ENCODE results near the gene TTC21A. TPM values are rescaled to one million over a fixed set of nuclear protein-coding genes. Genes with fewer than 3 reads are reported as not detected.

TTC21A gene
- total RNA-seq, 1 experiment from 2014 or later, result 1.2 TPM

- Histone ChIP-seq H3K79me2 (ENCODE audit: low read length) (peaks cover 33% of the 10 kb centered on the region), H3K27me3 (ENCODE audit: low read length) (no peaks in the 10 kb centered on the region), H3K9me3 (ENCODE audit: low read length) (no peaks in the 10 kb centered on the region), H3K4me3 (ENCODE audit: low read length) (no peak overlapping the region), H3F3A (ENCODE audit: low read length, unreplicated experiment) (no peaks in the 10 kb centered on the region), H3K4me2 (ENCODE audit: low read length) (no peak overlapping the region), H4K20me1 (ENCODE audit: low read length) (peaks cover 15% of the 10 kb centered on the region; the same call in 1 of the 2 replicates), H3K4me1 (ENCODE audit: insufficient read depth, low read length) (peaks cover 12% of the 10 kb centered on the region), H3K9ac (ENCODE audit: low read length) (no peak overlapping the region), H3K36me3 (ENCODE audit: low read depth, low read length) (peaks cover 31% of the 10 kb centered on the region), H3K27ac (ENCODE audit: low read length) (no peak overlapping the region), H2AFZ (ENCODE audit: low read length) (no peak overlapping the region), H3K9me2 (replicated peaks; ENCODE audit: low read length) (no peaks in the 10 kb centered on the region)
- peak; percentile 93 for TF ChIP-seq CTCF (conservative IDR thresholded peaks at IDR 0.05; ENCODE audit: low read depth, low read length)
- no peak for TF ChIP-seq EZH2 (IDR thresholded peaks at IDR 0.05; ENCODE audit: low read length, unreplicated experiment)
- CTCF ChIA-PET, result interaction anchor here (1.0 kb wide), 1 partner anchor 187 kb away, joined by 6 read pairs; no protein-coding TSS in a partner anchor
- DNase-seq (peak; percentile 58), ATAC-seq (peak; percentile 78)
- no TSS peak for BruUV-seq (replicated peaks)
- POLR2A ChIA-PET (ENCODE audit: unreplicated experiment), result no interaction called here
- intact Hi-C loops (cut with micrococcal nuclease), result loop anchor here (1.0 kb wide), 2 partner anchors 88 to 187 kb away; no protein-coding TSS in a partner anchor
Measured at GRCh38 chr3:39101022-39101689, 6.3 kb upstream of the TTC21A start.

GRCh38 chr3:39102504-39103323 lies 4.8 kb upstream of the TTC21A start:
- Histone ChIP-seq H3K4me3 (ENCODE audit: low read length) (no peak overlapping the region), H4K20me1 (ENCODE audit: low read length) (peaks cover 19% of the 10 kb centered on the region; the same call in 1 of the 2 replicates), H2AFZ (ENCODE audit: low read length) (no peak overlapping the region), H3K9ac (ENCODE audit: low read length) (no peak overlapping the region), H3K4me2 (ENCODE audit: low read length) (no peak overlapping the region), H3K27ac (ENCODE audit: low read length) (no peak overlapping the region), H3K36me3 (ENCODE audit: low read depth, low read length) (peaks cover 22% of the 10 kb centered on the region), H3K9me3 (ENCODE audit: low read length) (no peaks in the 10 kb centered on the region), H3K27me3 (ENCODE audit: low read length) (no peaks in the 10 kb centered on the region), H3K9me2 (replicated peaks; ENCODE audit: low read length) (no peaks in the 10 kb centered on the region), H3K4me1 (ENCODE audit: insufficient read depth, low read length) (peaks cover 16% of the 10 kb centered on the region), H3F3A (ENCODE audit: low read length, unreplicated experiment) (no peaks in the 10 kb centered on the region), H3K79me2 (ENCODE audit: low read length) (peaks cover 42% of the 10 kb centered on the region)
- ATAC-seq (no peak), DNase-seq (no peak)
- TF ChIP-seq CTCF (conservative IDR thresholded peaks at IDR 0.05; ENCODE audit: low read depth, low read length), result no peak
- no peak for TF ChIP-seq EZH2phosphoT487 (IDR thresholded peaks at IDR 0.05; ENCODE audit: borderline replicate concordance, low read length)
- no peak for TF ChIP-seq EZH2 (IDR thresholded peaks at IDR 0.05; ENCODE audit: low read length, unreplicated experiment)
- intact Hi-C loops (cut with micrococcal nuclease), result no loop called here
- POLR2A ChIA-PET (ENCODE audit: unreplicated experiment), result no interaction called here
- BruUV-seq (replicated peaks), result no TSS peak
- CTCF ChIA-PET, result no interaction called here

DNA sequence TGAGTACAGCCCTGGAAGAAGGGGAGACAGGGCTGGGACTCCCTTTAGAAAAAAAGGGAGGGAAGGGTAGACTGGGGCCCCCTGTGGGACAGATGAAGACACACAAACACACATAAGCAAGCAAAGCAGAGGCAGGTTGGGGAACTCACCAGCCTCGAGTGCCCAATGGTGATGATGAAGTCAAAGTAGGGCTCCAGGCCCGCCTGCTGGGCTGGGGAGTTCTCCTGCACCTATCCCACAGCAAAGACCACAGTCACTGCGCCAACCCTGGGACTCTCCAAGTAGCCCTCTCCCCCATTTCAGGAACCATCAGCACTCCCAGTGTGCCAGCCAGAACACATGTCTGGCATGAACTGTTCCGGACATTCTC lies 4.2 kb upstream of the TTC21A start:
- ATAC-seq, result no peak
- peaks cover 21% of the 10 kb centered on the region for H3K4me1 ChIP-seq (ENCODE audit: insufficient read depth, low read length)
- ChIA-PET CTCF (no interaction called here), POLR2A (ENCODE audit: unreplicated experiment) (no interaction called here)
- peaks cover 17% of the 10 kb centered on the region; the same call in 1 of the 2 replicates for H3K36me3 ChIP-seq (ENCODE audit: low read depth, low read length)
- TF ChIP-seq EZH2phosphoT487 (IDR thresholded peaks at IDR 0.05; ENCODE audit: borderline replicate concordance, low read length) (no peak), CTCF (conservative IDR thresholded peaks at IDR 0.05; ENCODE audit: low read depth, low read length) (peak; percentile 38; the same call in 1 of the 2 replicates)
- no peaks in the 10 kb centered on the region for H3K9me2 ChIP-seq (replicated peaks; ENCODE audit: low read length)
- BruUV-seq (replicated peaks), result no TSS peak
- no peak overlapping the region for H3K4me3 ChIP-seq (ENCODE audit: low read length)
- no peak overlapping the region for H3K4me2 ChIP-seq (ENCODE audit: low read length)
- H4K20me1 ChIP-seq (ENCODE audit: low read length), result peaks cover 19% of the 10 kb centered on the region; the same call in 1 of the 2 replicates
- no peak for DNase-seq
- H3K27ac ChIP-seq (ENCODE audit: low read length), result no peak overlapping the region
- no peak overlapping the region for H2AFZ ChIP-seq (ENCODE audit: low read length)
- intact Hi-C loops (cut with micrococcal nuclease), result no loop called here
- peaks cover 42% of the 10 kb centered on the region for H3K79me2 ChIP-seq (ENCODE audit: low read length)
- no peaks in the 10 kb centered on the region for H3K9me3 ChIP-seq (ENCODE audit: low read length)
- H3F3A ChIP-seq (ENCODE audit: low read length, unreplicated experiment), result no peaks in the 10 kb centered on the region
- H3K9ac ChIP-seq (ENCODE audit: low read length), result no peak overlapping the region
- no peaks in the 10 kb centered on the region for H3K27me3 ChIP-seq (ENCODE audit: low read length)
